ENCODE results near the gene TSPAN31.
A peak's percentile ranks its signal among the peaks of the same experiment; 100 is the strongest.
"Not testable (repeated sequence)": the region's sequence is repeated elsewhere in the genome, so short reads cannot be mapped to it uniquely, and the experiment has no call there.

The TSPAN31 gene

GRCh38 chr12:57744777-57745484 is at the start of gene TSPAN31:
Gene TSPAN31, plus strand, starts transcription at chr12:57745039. Its CDS starts 116 bp downstream, at chr12:57745155.
- DNase-seq, result peak; percentile 89
- Mint-ChIP-seq H3K36me3 (peaks cover 21 to 45% of the 10 kb centered on the region in 2 donors), H3K27ac (peak within 1 kb of the TSS; percentile 99), H3K4me1 (peaks cover 36 to 57% of the 10 kb centered on the region in 2 donors), H3K4me3 (peak within 1 kb of the TSS; percentile 96), H3K27me3 (no peaks in the 10 kb centered on the region), H3K9me3 (no peaks in the 10 kb centered on the region)
- ATAC-seq (replicated peaks), result peak; percentile 89 to 91

GRCh38 chr12:57695770-57696432 is 48.9 kb upstream of the TSPAN31 start:
- ATAC-seq (replicated peaks) (no peak), DNase-seq (no peak)
- no peaks in the 10 kb centered on the region for H3K9me3 Mint-ChIP-seq
- H3K27me3 Mint-ChIP-seq, result peaks cover 0 to 1% of the 10 kb centered on the region in 2 donors
- H3K4me3 Mint-ChIP-seq, result no peak overlapping the region
- H3K27ac Mint-ChIP-seq, result peak overlapping the region; percentile 60
- H3K4me1 Mint-ChIP-seq, result peaks cover 22 to 24% of the 10 kb centered on the region in 2 donors
- peaks cover 39 to 51% of the 10 kb centered on the region in 2 donors for H3K36me3 Mint-ChIP-seq

- DNase-seq (no peak), ATAC-seq (replicated peaks) (no peak)
- no peak overlapping the region for H3K4me3 Mint-ChIP-seq
- H3K27me3 Mint-ChIP-seq, result no peaks in the 10 kb centered on the region
- H3K4me1 Mint-ChIP-seq, result peaks cover 22 to 24% of the 10 kb centered on the region in 2 donors
- no peaks in the 10 kb centered on the region for H3K9me3 Mint-ChIP-seq
- peaks cover 44 to 53% of the 10 kb centered on the region in 2 donors for H3K36me3 Mint-ChIP-seq
- H3K27ac Mint-ChIP-seq, result no peak overlapping the region
Measured at GRCh38 chr12:57697076-57697475, 47.8 kb upstream of the TSPAN31 start.

- Mint-ChIP-seq H3K4me3 (no peak overlapping the region), H3K27ac (no peak overlapping the region), H3K36me3 (peaks cover 57 to 66% of the 10 kb centered on the region in 2 donors), H3K27me3 (no peaks in the 10 kb centered on the region), H3K9me3 (peaks cover 4% of the 10 kb centered on the region in 2 donors), H3K4me1 (peaks cover 22 to 24% of the 10 kb centered on the region in 2 donors)
- ATAC-seq (replicated peaks) (no peak), DNase-seq (no peak)
Measured at GRCh38 chr12:57698414-57698813, 46.4 kb upstream of the TSPAN31 start.

- Mint-ChIP-seq H3K27ac (peak overlapping the region; percentile 3), H3K36me3 (peaks cover 67 to 77% of the 10 kb centered on the region in 2 donors)
Measured at GRCh38 chr12:57700317-57700716, 44.5 kb upstream of the TSPAN31 start.

GRCh38 chr12:57707250-57707649 is 37.6 kb upstream of the TSPAN31 start:
- peaks cover 48 to 62% of the 10 kb centered on the region in 2 donors for H3K36me3 Mint-ChIP-seq
- H3K4me3 Mint-ChIP-seq, result no peak overlapping the region
- DNase-seq (no peak), ATAC-seq (replicated peaks) (no peak)
- H3K9me3 Mint-ChIP-seq, result peaks cover 4% of the 10 kb centered on the region in 2 donors
- H3K27me3 Mint-ChIP-seq, result no peaks in the 10 kb centered on the region
- H3K27ac Mint-ChIP-seq, result no peak overlapping the region
- peaks cover 1 to 5% of the 10 kb centered on the region in 2 donors for H3K4me1 Mint-ChIP-seq

More at GRCh38 chr12:57700317-57700716, 44.5 kb upstream of the TSPAN31 start:
- peaks cover 4% of the 10 kb centered on the region in 2 donors for H3K9me3 Mint-ChIP-seq
- H3K27me3 Mint-ChIP-seq, result no peaks in the 10 kb centered on the region
- H3K4me1 Mint-ChIP-seq, result peaks cover 22 to 24% of the 10 kb centered on the region in 2 donors
- no peak overlapping the region for H3K4me3 Mint-ChIP-seq
- ATAC-seq (replicated peaks), result no peak
- no peak for DNase-seq

GRCh38 chr12:57708296-57708695 is 36.5 kb upstream of the TSPAN31 start:
- no peaks in the 10 kb centered on the region for H3K27me3 Mint-ChIP-seq
- H3K4me3 Mint-ChIP-seq, result no peak overlapping the region
- no peak for ATAC-seq (replicated peaks)
- no peak for DNase-seq
- no peaks in the 10 kb centered on the region for H3K9me3 Mint-ChIP-seq
- H3K4me1 Mint-ChIP-seq, result peaks cover 1 to 5% of the 10 kb centered on the region in 2 donors
- H3K36me3 Mint-ChIP-seq, result peaks cover 40 to 58% of the 10 kb centered on the region in 2 donors
- no peak overlapping the region for H3K27ac Mint-ChIP-seq

GRCh38 chr12:57712701-57713100 is 32.1 kb upstream of the TSPAN31 start:
- no peak overlapping the region for H3K27ac Mint-ChIP-seq
- peaks cover 5 to 12% of the 10 kb centered on the region in 2 donors for H3K4me1 Mint-ChIP-seq
- no peak overlapping the region for H3K4me3 Mint-ChIP-seq
- ATAC-seq (replicated peaks) (no peak), DNase-seq (no peak)
- no peaks in the 10 kb centered on the region for H3K27me3 Mint-ChIP-seq
- H3K9me3 Mint-ChIP-seq, result no peaks in the 10 kb centered on the region
- peaks cover 42 to 55% of the 10 kb centered on the region in 2 donors for H3K36me3 Mint-ChIP-seq

GRCh38 chr12:57713209-57713608 is 31.6 kb upstream of the TSPAN31 start:
- no peak for ATAC-seq (replicated peaks)
- no peaks in the 10 kb centered on the region for H3K27me3 Mint-ChIP-seq
- no peak overlapping the region for H3K27ac Mint-ChIP-seq
- peaks cover 47 to 60% of the 10 kb centered on the region in 2 donors for H3K36me3 Mint-ChIP-seq
- no peaks in the 10 kb centered on the region for H3K9me3 Mint-ChIP-seq
- DNase-seq, result no peak
- peaks cover 5 to 12% of the 10 kb centered on the region in 2 donors for H3K4me1 Mint-ChIP-seq
- no peak overlapping the region for H3K4me3 Mint-ChIP-seq

GRCh38 chr12:57715036-57715748 is 29.6 kb upstream of the TSPAN31 start:
- ATAC-seq (replicated peaks), result peak; percentile 70 to 80
- Mint-ChIP-seq H3K27ac (peak overlapping the region; percentile 59), H3K36me3 (peaks cover 59 to 69% of the 10 kb centered on the region in 2 donors)
- not testable (repeated sequence) for H3K4me3 Mint-ChIP-seq, H3K27me3 Mint-ChIP-seq, H3K9me3 Mint-ChIP-seq, H3K4me1 Mint-ChIP-seq, DNase-seq

- no peak overlapping the region for H3K4me3 Mint-ChIP-seq
- H3K4me1 Mint-ChIP-seq, result peaks cover 6 to 7% of the 10 kb centered on the region in 2 donors
- H3K9me3 Mint-ChIP-seq, result no peaks in the 10 kb centered on the region
- no peak for ATAC-seq (replicated peaks)
- no peak for DNase-seq
- H3K36me3 Mint-ChIP-seq, result peaks cover 62 to 74% of the 10 kb centered on the region in 2 donors
- H3K27me3 Mint-ChIP-seq, result no peaks in the 10 kb centered on the region
- H3K27ac Mint-ChIP-seq, result peak overlapping the region; percentile 59
Measured at GRCh38 chr12:57715786-57716185, 29.1 kb upstream of the TSPAN31 start.

- Mint-ChIP-seq H3K27ac (no peak overlapping the region), H3K36me3 (peaks cover 63 to 73% of the 10 kb centered on the region in 2 donors), H3K27me3 (no peaks in the 10 kb centered on the region), H3K4me3 (no peak overlapping the region), H3K4me1 (peaks cover 6 to 7% of the 10 kb centered on the region in 2 donors), H3K9me3 (no peaks in the 10 kb centered on the region)
- ATAC-seq (replicated peaks) (no peak), DNase-seq (no peak)
Measured at GRCh38 chr12:57716305-57716704, 28.5 kb upstream of the TSPAN31 start.

- no peaks in the 10 kb centered on the region for H3K27me3 Mint-ChIP-seq
- no peaks in the 10 kb centered on the region for H3K9me3 Mint-ChIP-seq
- peaks cover 7 to 9% of the 10 kb centered on the region in 2 donors for H3K4me1 Mint-ChIP-seq
- H3K4me3 Mint-ChIP-seq, result no peak overlapping the region
- ATAC-seq (replicated peaks), result no peak
- peaks cover 62 to 72% of the 10 kb centered on the region in 2 donors for H3K36me3 Mint-ChIP-seq
- no peak for DNase-seq
- no peak overlapping the region for H3K27ac Mint-ChIP-seq
Measured at GRCh38 chr12:57717131-57717530, 27.7 kb upstream of the TSPAN31 start.
